GM21528 (cell line): ENCODE data around the gene PGPEP1.
"Not testable (repeated sequence)": the region's sequence is repeated elsewhere in the genome, so short reads cannot be mapped to it uniquely, and the experiment has no call there.

Source experiments
- ATAC-seq: cut with Tn5 transposase; IDR thresholded peaks from one replicate; pipeline ENCODE4 v1.9.1; 2021; ENCODE audit warnings: mild to moderate bottlenecking, moderate library complexity; ENCODE audit not compliant: unreplicated experiment, low FRiP score

The PGPEP1 gene

GRCh38 chr19:18328340-18329034 lies 11.9 kb upstream of the PGPEP1 start:
- ATAC-seq: no peak

- ATAC-seq: no peak
These were observed 11.4 kb upstream of the PGPEP1 start for GRCh38 chr19:18329035-18329376.

DNA sequence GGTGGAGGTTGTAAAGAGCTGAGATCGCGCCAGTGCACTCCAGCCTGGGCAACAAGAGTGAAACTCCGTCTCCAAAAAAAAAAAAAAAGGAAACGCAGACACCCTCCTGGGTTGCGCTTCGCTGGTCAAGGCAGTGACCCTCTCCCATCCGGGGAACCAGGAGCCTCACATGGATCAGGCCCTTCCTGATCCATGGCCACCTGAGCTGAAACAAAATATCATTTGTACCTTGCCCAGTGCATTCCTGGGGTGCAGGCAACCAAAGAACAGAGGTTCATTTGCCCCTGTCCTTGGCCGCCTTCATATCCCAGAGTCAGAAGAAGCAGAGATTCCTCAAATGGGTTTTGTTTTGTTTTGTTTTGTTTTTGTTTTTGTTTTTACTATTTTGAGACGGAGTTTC lies 9.5 kb upstream of the PGPEP1 start:
- no peak for ATAC-seq

DNA sequence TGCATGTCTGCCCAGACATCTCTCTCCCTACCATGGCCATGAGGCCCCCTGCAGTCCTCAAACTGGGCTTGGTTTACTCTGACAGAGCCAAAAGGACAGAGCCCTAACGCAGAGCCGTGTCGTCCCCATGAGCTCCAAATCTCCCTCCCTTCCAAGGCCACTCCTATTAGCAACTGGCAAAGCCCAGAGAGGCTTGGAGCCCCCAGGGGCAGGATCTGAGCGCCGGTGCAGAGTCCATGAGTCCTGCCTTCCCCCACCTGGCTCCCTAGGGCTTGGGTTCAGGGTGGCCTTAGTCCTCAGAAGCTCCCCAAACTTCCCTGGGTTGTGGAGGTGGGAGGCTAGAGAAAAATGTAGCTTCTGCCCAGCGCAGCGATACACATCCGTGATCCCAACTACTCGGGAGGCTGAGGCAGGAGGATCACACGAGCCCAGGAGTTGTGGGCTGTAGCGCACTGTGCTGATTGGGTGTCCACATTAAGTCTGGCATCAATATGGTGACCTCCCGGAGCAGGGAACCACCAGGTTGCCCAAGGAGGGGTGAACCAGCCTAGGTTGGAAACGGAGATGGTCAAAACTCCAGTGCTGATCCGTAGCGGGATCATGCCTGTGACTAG lies 7.4 kb upstream of the PGPEP1 start:
- ATAC-seq: no peak

DNA sequence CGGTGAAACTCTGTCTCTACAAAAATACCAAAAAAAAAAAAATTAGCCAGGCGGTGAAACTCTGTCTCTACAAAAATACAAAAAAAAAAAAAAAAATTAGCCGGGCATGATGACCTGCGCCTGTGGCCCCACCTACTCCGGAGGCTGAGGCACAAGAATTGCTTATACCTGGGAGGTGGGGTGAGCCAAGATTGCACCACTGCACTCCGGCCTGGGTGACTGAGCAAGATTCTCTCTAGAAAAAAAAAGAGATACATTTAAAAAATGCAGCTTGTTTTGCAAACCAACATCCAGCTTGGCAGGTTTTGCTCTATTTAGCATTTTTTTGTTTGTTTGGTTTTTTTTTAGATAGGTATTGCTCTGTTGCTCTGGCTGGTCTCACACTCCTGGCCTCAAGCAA lies 6.7 kb upstream of the PGPEP1 start:
- ATAC-seq: no peak

- no peak for ATAC-seq
These were observed 4.3 kb upstream of the PGPEP1 start for GRCh38 chr19:18336121-18336520.

- ATAC-seq: no peak
These were observed 1.9 kb upstream of the PGPEP1 start for GRCh38 chr19:18338541-18338940.

DNA sequence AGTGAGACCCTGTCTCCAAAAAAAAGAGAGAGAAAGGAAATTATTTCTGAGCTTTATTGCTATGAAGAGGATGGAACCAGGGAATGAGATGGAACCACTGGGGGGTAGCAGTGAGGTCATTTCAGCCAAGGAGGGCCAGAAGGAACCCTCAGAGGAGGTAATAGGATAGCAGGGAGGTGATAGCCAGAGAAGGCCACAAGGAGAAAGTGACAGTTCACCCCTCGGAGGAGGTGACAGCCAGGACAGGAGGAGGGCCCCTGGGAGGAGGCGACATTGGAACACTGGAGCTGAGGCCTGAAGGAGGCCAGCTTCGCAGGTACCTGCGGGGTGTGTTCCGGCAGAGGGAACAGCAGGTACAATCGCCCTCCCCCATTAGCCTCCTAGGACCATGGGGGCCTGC lies 675 bp upstream of the PGPEP1 start:
- no peak for ATAC-seq

DNA sequence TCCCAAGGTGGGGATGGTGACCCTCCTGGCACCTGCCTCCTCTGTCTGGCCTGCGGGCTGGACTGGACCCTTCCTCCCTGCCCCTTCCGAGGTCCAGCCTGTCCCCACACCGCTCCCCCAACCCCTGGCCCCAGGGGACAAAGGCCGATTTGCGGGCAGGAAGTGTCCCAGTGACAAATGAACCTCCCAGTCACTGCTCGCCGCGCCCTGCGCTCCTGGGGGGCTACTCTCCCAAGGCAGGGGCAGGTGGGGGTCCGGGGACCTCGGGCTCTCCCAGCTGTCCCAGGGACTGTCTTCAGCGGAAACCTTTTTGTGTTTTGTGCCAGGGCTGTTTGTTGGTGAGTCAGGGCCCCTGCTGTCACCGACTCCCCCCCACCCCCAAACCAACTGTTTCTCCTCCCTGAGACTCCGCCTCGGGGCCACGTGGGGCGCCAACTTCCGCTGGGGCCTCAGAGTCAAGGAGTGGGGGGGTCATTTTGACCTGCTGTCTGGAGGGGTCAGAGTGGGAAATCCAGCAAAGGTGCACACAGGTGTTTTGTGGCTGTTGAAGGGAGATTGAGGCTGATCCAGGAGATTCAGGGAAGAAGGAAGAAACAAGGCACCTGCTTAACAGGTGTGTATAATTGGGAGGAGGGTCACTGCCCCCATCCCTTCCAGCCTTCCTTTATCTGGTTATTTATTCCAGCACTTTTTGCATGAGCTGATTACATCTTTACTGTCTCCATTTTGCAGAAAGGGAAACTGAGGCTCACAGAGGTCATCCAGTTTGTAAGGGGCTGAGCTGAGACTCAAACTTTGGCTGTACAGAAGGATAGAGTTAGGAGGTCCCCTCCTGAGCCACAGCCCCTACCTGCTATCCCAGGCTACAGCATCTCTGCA lies 831 bp downstream of the PGPEP1 start:
- peak; percentile 47 for ATAC-seq

GRCh38 chr19:18342090-18342632 lies 1.8 kb downstream of the PGPEP1 start:
- ATAC-seq: no peak

DNA sequence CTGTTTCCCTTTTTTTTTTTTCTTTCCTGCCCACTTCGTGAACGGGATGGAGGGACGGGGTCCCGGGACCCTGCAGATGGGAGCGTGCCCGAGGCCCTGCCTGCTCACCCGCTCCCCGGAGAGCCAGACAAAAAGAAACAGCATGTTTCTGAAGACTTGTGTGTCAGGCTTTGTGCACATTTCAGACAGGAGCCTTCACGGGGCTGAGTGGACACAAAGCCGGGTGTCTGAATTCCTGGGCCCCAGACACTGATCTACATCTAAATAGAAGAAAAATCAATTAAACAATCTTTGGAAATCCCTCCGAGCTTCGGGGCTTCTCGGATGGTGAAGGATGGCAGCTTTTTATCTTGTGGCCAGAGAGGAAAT lies 4.2 kb downstream of the PGPEP1 start:
- ATAC-seq: no peak

DNA sequence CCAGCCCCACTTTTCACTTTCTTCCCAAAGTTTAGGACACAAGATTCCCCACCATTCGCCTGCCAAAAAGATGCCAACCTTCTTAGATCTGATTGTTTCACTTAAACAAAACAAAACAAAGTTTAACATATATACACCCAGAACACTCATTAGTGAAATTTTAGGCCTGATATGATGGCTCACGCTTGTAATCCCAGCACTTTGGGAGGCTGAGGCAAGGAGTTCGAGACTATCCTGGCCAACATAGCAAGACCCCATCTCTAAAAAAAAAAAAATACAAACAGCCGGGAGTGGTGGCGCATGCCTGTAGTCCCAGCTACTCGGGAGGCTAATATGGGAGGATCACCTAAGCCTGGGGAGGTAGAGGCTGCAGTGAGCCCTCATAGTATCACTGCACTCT lies 4.9 kb downstream of the PGPEP1 start:
- no peak for ATAC-seq

DNA sequence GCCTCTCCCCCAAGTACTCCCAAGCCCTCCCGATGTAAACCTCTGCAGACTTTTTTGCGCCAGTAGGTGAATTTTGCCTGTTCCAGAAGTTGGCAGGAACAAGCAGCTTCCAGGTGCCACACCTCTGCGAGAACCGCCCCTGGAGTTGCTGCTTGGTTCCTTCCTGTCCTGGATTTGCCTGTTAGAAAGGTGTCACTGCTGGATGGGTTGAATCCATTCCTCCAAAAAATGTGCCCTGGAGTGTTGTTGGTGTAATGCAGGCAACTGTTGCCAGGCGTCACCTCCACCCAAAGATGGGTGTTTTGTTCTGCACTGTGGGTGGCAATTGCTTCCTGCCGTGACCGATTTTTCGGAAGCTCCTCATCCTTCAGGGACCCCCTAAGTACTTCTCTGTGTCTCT lies 5.7 kb downstream of the PGPEP1 start:
- ATAC-seq: no peak

DNA sequence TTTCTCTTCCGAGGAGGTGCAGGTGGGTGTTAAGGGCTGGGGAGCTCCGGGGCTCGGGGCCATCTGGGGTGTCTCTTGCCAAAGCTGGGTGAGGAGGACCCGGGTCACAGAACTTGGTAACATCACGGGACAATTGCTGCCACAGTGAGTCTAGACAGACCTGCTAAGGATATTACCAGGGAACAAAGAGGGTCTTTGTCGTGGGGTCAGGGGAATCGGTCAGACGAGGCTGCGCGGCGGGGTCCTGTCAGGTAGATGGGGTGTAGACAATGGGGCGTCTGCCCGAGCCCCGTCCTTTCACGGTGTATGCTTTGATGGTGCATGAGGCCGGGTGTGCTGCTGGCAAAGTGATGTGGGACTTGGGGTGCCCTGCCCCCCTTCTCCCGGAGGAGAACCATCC lies 7.8 kb downstream of the PGPEP1 start:
- ATAC-seq: no peak

DNA sequence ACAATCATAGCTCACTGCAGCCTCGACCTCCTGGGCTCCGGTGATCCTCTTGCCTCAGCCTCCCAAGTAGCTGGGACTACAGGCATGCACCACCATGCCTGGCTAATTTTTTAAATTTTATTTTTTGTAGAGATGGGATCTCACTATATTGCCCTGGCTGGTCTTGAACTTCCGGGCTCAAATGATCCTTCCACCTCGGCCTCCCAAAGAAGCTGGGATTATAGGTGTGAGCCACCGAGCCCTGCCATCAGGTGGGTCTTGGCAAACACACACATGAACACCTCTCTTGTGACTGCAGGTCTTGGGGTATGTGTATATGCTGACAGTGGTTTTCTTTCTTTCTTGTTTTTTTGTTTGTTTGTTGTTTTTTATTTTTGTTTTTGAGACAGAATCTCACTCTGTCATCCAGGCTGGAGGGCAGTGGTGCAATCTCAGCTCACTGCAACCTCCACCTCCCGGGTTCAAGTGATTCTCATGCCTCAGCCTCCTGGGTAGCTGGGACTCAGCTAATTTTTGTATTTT lies 8.5 kb downstream of the PGPEP1 start:
- ATAC-seq: not testable (repeated sequence)

DNA sequence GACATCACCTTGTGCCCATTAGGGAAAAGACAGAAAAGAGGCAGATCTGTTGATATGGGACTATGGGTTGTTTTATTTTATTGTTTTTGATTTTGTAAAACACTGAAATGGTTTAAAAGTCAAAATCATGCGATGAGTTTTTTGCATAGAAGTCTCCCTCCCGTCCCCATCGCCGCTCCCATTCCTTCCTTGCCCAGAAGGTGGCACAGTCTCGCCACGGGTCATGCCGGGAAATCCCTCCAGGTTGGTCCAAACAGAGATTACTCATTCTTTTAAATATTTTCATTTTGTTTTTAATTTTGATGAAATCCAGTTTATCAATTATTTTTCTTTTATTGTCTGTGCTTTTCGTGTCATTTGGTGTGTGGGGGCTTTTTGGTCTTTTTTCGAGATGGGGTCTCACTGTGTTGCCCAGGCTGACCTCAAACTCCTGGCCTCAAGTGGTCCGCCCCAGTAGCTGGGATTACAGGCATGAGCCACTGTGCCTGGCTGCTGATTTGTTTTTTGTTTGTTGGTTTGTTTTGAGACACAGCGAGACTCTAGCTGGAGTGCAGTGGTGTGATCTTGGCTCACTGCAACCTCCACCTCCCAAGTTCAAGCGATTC lies 9.2 kb downstream of the PGPEP1 start:
- ATAC-seq: no peak

GRCh38 chr19:18350490-18350889 lies 10.1 kb downstream of the PGPEP1 start:
- ATAC-seq: no peak

GRCh38 chr19:18351544-18351943 lies 11.1 kb downstream of the PGPEP1 start:
- ATAC-seq: no peak

GRCh38 chr19:18353378-18354005 lies 13.1 kb downstream of the PGPEP1 start:
- no peak for ATAC-seq

- ATAC-seq: not testable (repeated sequence)
These were observed 14.3 kb downstream of the PGPEP1 start for GRCh38 chr19:18354743-18355142.
